ENCODE measurements around the gene TBCEL.

TBCEL gene

DNA sequence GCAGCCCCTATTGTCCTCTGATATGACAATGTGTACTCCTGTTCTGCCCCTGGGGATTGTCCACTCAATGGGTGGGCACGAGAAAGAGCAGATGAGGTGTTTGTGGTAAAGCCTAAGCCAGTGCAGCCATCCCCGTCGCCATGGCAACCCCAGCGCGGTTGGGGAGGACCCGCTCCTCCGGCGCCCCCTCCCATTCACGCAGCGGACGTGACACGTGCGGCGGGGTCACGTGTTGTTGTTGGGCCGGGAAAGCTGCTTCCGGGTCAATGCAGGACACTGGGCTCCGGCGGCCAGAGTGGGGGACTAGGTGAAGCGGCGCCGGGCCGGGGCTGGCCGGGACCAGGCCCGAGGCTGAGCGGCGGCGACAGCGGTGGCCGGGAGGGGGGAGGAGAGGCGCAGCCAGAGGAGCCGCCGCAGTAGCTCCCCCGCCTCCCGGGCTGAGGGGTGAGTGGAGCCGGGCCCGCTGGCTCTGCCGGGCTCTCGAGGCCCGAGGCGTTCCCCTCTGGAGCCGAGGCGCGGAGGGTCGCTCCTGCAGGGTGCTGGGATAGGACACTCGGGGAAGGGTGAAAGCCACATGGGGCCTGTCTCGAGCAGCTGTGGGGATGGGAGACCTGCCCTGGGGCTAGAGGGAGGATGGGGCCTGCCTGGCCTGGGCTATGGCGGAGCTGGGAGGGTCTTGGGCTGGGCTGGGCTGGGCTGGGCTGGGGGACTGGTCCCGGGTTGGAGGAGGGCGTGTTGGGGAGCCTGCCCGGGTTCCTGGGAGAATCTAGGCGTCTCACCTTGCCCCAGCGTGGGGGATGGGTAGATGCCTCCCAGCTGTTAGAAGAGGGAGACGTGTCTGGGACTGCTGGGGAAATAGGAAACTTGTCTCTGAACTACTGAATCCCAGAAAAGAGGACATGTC lies at the start of gene TBCEL:
TBCEL (plus strand) TSS at position 255 of the 904 bp plus-strand sequence. CDS start 21,589 bp downstream, outside the sequence.
- TF ChIP-seq, protein P1, sequence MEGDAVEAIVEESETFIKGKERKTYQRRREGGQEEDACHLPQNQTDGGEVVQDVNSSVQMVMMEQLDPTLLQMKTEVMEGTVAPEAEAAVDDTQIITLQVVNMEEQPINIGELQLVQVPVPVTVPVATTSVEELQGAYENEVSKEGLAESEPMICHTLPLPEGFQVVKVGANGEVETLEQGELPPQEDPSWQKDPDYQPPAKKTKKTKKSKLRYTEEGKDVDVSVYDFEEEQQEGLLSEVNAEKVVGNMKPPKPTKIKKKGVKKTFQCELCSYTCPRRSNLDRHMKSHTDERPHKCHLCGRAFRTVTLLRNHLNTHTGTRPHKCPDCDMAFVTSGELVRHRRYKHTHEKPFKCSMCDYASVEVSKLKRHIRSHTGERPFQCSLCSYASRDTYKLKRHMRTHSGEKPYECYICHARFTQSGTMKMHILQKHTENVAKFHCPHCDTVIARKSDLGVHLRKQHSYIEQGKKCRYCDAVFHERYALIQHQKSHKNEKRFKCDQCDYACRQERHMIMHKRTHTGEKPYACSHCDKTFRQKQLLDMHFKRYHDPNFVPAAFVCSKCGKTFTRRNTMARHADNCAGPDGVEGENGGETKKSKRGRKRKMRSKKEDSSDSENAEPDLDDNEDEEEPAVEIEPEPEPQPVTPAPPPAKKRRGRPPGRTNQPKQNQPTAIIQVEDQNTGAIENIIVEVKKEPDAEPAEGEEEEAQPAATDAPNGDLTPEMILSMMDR (IDR thresholded peaks at IDR 0.05; ENCODE audit: low read depth, low read length): no peak
- TF ChIP-seq, protein P2, sequence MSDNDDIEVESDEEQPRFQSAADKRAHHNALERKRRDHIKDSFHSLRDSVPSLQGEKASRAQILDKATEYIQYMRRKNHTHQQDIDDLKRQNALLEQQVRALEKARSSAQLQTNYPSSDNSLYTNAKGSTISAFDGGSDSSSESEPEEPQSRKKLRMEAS (IDR thresholded peaks at IDR 0.05; ENCODE audit: low read depth, low read length): peak; percentile 100
- TF ChIP-seq POLR2A (IDR thresholded peaks at IDR 0.05; ENCODE audit: extremely low read depth, insufficient read length) (peak; percentile 43), MYC (IDR thresholded peaks at IDR 0.05; ENCODE audit: low read depth, low read length) (peak; percentile 93)
- peak within 1 kb of the TSS; percentile 71 for H3K4me3 ChIP-seq (ENCODE audit: low read depth, low read length)
- peak; percentile 89 for DNase-seq (ENCODE audit: low read depth)

DNA sequence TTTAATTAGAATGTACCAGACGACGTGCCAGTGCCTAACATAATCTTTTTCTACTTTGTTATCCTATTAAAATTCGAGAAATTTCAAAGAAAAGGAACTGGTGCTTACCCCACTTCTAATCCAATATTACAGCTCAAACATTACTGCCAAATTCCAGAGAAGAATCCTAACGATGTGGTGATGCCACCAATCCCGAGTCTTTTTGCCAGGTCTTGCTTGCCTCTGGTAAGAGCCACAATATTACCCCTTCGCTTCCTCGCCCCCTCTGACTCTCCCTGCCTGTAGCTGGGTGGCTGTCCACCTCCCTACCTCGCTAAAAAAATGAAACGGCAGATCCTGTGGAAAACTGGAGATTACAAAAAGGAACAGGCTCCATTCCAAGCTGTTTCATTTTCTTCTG lies 49.4 kb upstream of the TBCEL start:
- no peak for DNase-seq (ENCODE audit: low read depth)
- TF ChIP-seq, protein P1 (IDR thresholded peaks at IDR 0.05; ENCODE audit: low read depth, low read length): no peak
- TF ChIP-seq, protein P2 (IDR thresholded peaks at IDR 0.05; ENCODE audit: low read depth, low read length): no peak
- TF ChIP-seq MYC (IDR thresholded peaks at IDR 0.05; ENCODE audit: low read depth, low read length) (no peak), POLR2A (IDR thresholded peaks at IDR 0.05; ENCODE audit: extremely low read depth, insufficient read length) (no peak)
- no peak overlapping the region for H3K4me3 ChIP-seq (ENCODE audit: low read depth, low read length)

- H3K4me3 ChIP-seq (ENCODE audit: low read depth, low read length): no peak overlapping the region
- TF ChIP-seq POLR2A (IDR thresholded peaks at IDR 0.05; ENCODE audit: extremely low read depth, insufficient read length) (no peak), MYC (IDR thresholded peaks at IDR 0.05; ENCODE audit: low read depth, low read length) (no peak)
- TF ChIP-seq, protein P1 (IDR thresholded peaks at IDR 0.05; ENCODE audit: low read depth, low read length): no peak
- TF ChIP-seq, protein P2 (IDR thresholded peaks at IDR 0.05; ENCODE audit: low read depth, low read length): no peak
- no peak for DNase-seq (ENCODE audit: low read depth)
Measured at GRCh38 chr11:120974965-120975364, 48.9 kb upstream of the TBCEL start.

GRCh38 chr11:120977266-120978137 lies 46.4 kb upstream of the TBCEL start:
- TF ChIP-seq, protein P1 (IDR thresholded peaks at IDR 0.05; ENCODE audit: low read depth, low read length): no peak
- TF ChIP-seq POLR2A (IDR thresholded peaks at IDR 0.05; ENCODE audit: extremely low read depth, insufficient read length) (no peak), MYC (IDR thresholded peaks at IDR 0.05; ENCODE audit: low read depth, low read length) (no peak)
- TF ChIP-seq, protein P2 (IDR thresholded peaks at IDR 0.05; ENCODE audit: low read depth, low read length): no peak
- H3K4me3 ChIP-seq (ENCODE audit: low read depth, low read length): no peak overlapping the region
- DNase-seq (ENCODE audit: low read depth): no peak

GRCh38 chr11:120978701-120979100 lies 45.2 kb upstream of the TBCEL start:
- TF ChIP-seq, protein P2 (IDR thresholded peaks at IDR 0.05; ENCODE audit: low read depth, low read length): no peak
- TF ChIP-seq POLR2A (IDR thresholded peaks at IDR 0.05; ENCODE audit: extremely low read depth, insufficient read length) (no peak), MYC (IDR thresholded peaks at IDR 0.05; ENCODE audit: low read depth, low read length) (no peak)
- TF ChIP-seq, protein P1 (IDR thresholded peaks at IDR 0.05; ENCODE audit: low read depth, low read length): no peak
- no peak for DNase-seq (ENCODE audit: low read depth)
- no peak overlapping the region for H3K4me3 ChIP-seq (ENCODE audit: low read depth, low read length)
